Gastrocnemius medialis (tissue), 4 donors: ENCODE measurements around the gene CBLIF.

Source experiments
- CTCF ChIP-seq, 5 experiments: fragments of 450-650 bp in 3 of 5; fragments of 200-600 bp in 2 of 5; sonication (generic) in 2 of 5; IDR thresholded peaks in 4 of 5; conservative IDR thresholded peaks in 1 of 5; 1 replicate in 4 of 5; 2 replicates in 1 of 5; pipeline ENCODE4 v1.5.1; 2016 to 2019; ENCODE audit warnings: antibody characterized with exemption in 5 of 5, mild to moderate bottlenecking in 3 of 5, moderate library complexity in 3 of 5
- POLR2A ChIP-seq, 2 donors: fragments of 450-650 bp; IDR thresholded peaks; one replicate each; pipeline ENCODE4 v1.6.1; 2017; ENCODE audit warnings: antibody characterized with exemption in 2 of 2, mild to moderate bottlenecking in 2 of 2, moderate library complexity in 2 of 2

- TF ChIP-seq CTCF (IDR thresholded peaks at IDR 0.05 in 4 of 5, conservative IDR thresholded peaks at IDR 0.05 in 1 of 5) (no peak), POLR2A (IDR thresholded peaks at IDR 0.05) (no peak)
Measured at GRCh38 chr11:59785818-59786217, 59.5 kb downstream of the CBLIF start.
